Common myeloid progenitor, CD34-positive (primary cell): ENCODE results near the gene BRICD5.

Experiments used
- CTCF ChIA-PET: fragments of 350-600 bp; sonication (Branson Sonifier 250); formaldehyde crosslinking; loops from one replicate; lab custom pipeline; 2021; ENCODE audit warnings: antibody characterized with exemption; lab: Charles Lee
- POLR2A ChIA-PET: fragments of 350-600 bp; sonication (Branson Sonifier 250); formaldehyde crosslinking; loops from one replicate; lab custom pipeline; 2021; ENCODE audit warnings: antibody characterized with exemption; lab: Charles Lee
- DNase-seq, 3 donors: peaks; one replicate each; pipeline versions ENCODE4 v3.0.0 to v3.0.0-alpha.2; 2013
- H3K27ac ChIP-seq, 2 experiments: 1 replicate in 1 of 2; 2 replicates in 1 of 2; pipeline ENCODE4 v1.7.0; 2013; ENCODE audit warnings: inconsistent platforms in 2 of 2, low read length in 2 of 2, mild to moderate bottlenecking in 2 of 2, low read depth in 1 of 2, moderate library complexity in 1 of 2; ENCODE audit not compliant: severe bottlenecking in 2 of 2, insufficient read depth in 1 of 2, poor library complexity in 1 of 2
- H3K27me3 ChIP-seq, 5 experiments: replicated peaks in 2 of 5; 1 replicate in 3 of 5; 2 replicates in 2 of 5; pipeline versions ENCODE4 v1.6.1 to v1.7.0; 2013; ENCODE audit warnings: low read length in 4 of 5, mild to moderate bottlenecking in 2 of 5, moderate library complexity in 2 of 5, inconsistent platforms in 1 of 5; ENCODE audit not compliant: insufficient read depth in 5 of 5, control insufficient read depth in 4 of 5
- H3K36me3 ChIP-seq, 4 experiments: 1 replicate in 2 of 4; 2 replicates in 2 of 4; pipeline versions ENCODE4 v1.6.1 to v1.7.0; 2013; ENCODE audit warnings: low read length in 3 of 4, control low read depth in 1 of 4, mild to moderate bottlenecking in 1 of 4; ENCODE audit not compliant: control insufficient read depth in 4 of 4, insufficient read depth in 4 of 4
- H3K4me1 ChIP-seq, 4 experiments: 1 replicate in 3 of 4; 2 replicates in 1 of 4; pipeline versions ENCODE4 v1.6.1 to v1.7.1; 2013; ENCODE audit warnings: low read length in 3 of 4, mild to moderate bottlenecking in 3 of 4, control low read depth in 1 of 4, inconsistent platforms in 1 of 4, moderate library complexity in 1 of 4; ENCODE audit not compliant: control insufficient read depth in 4 of 4, insufficient read depth in 4 of 4; ENCODE audit errors: control extremely low read depth in 1 of 4
- H3K4me3 ChIP-seq, 7 experiments: 1 replicate in 4 of 7; 2 replicates in 3 of 7; pipeline versions ENCODE4 v1.5.1 to v1.7.0; 2013; ENCODE audit warnings: mild to moderate bottlenecking in 7 of 7, low read length in 6 of 7, moderate library complexity in 6 of 7, inconsistent platforms in 2 of 7, low read depth in 2 of 7, control low read depth in 1 of 7; ENCODE audit not compliant: insufficient read depth in 4 of 7, control insufficient read depth in 1 of 7; ENCODE audit errors: extremely low read depth in 1 of 7
- H3K9me3 ChIP-seq, 5 experiments: 1 replicate in 4 of 5; 2 replicates in 1 of 5; pipeline versions ENCODE4 v1.6.1 to v1.7.1; 2013; ENCODE audit warnings: low read length in 4 of 5, mild to moderate bottlenecking in 2 of 5, inconsistent platforms in 1 of 5, low read depth in 1 of 5, moderate library complexity in 1 of 5; ENCODE audit not compliant: control insufficient read depth in 4 of 5, insufficient read depth in 2 of 5; ENCODE audit errors: control extremely low read depth in 1 of 5
- WGBS: methylation state at CpG from one replicate; pipeline ENCODE4 v1.1.5; 2013; ENCODE audit not compliant: insufficient coverage; 5-methylcytosine and 5-hydroxymethylcytosine counted together

The BRICD5 gene

GRCh38 chr16:2233872-2234812 is 23.5 kb upstream of the BRICD5 start:
- no peak overlapping the region for H3K4me3 ChIP-seq
- no peak overlapping the region for H3K27ac ChIP-seq
- ChIA-PET POLR2A (no interaction called here), CTCF (no interaction called here)
- peaks cover 0 to 43% (median 12%) of the 10 kb centered on the region in 5 experiments for H3K27me3 ChIP-seq
- WGBS, result 98% methylated on average over 42 of the region's 51 CpGs
- no peaks in the 10 kb centered on the region for H3K9me3 ChIP-seq
- DNase-seq, result peak in 1 of 3 donors; percentile 22
- peaks cover 0 to 18% (median 8%) of the 10 kb centered on the region in 4 experiments for H3K4me1 ChIP-seq
- peaks cover 9 to 67% (median 42%) of the 10 kb centered on the region in 4 experiments for H3K36me3 ChIP-seq

- DNase-seq, result no peak
- H3K27me3 ChIP-seq, result peaks cover 0 to 37% (median 10%) of the 10 kb centered on the region in 5 experiments
- no peak overlapping the region for H3K27ac ChIP-seq
- H3K9me3 ChIP-seq, result no peaks in the 10 kb centered on the region
- ChIA-PET CTCF (no interaction called here), POLR2A (no interaction called here)
- H3K4me1 ChIP-seq, result peaks cover 0 to 18% (median 8%) of the 10 kb centered on the region in 4 experiments
- peaks cover 9 to 76% (median 48%) of the 10 kb centered on the region in 4 experiments for H3K36me3 ChIP-seq
- H3K4me3 ChIP-seq, result no peak overlapping the region
- 97% methylated on average over 20 of the region's 28 CpGs for whole genome bisulfite sequencing
Measured at GRCh38 chr16:2233046-2233775, 22.5 kb upstream of the BRICD5 start.

- POLR2A ChIA-PET, result no interaction called here
- H3K36me3 ChIP-seq, result peaks cover 9 to 80% (median 50%) of the 10 kb centered on the region in 4 experiments
- H3K4me1 ChIP-seq, result peaks cover 0 to 12% (median 5%) of the 10 kb centered on the region in 4 experiments
- H3K27me3 ChIP-seq, result peaks cover 0 to 28% (median 10%) of the 10 kb centered on the region in 5 experiments
- no peak overlapping the region for H3K4me3 ChIP-seq
- WGBS, result 96% methylated on average over 37 of the region's 41 CpGs
- no peak overlapping the region for H3K27ac ChIP-seq
- no peaks in the 10 kb centered on the region for H3K9me3 ChIP-seq
- no peak for DNase-seq
- CTCF ChIA-PET, result interaction anchor here (0.9 kb wide), 1 partner anchor 11 kb away, joined by 3 read pairs; no protein-coding TSS in a partner anchor
Measured at GRCh38 chr16:2232094-2232990, 21.7 kb upstream of the BRICD5 start.

- Histone ChIP-seq H3K36me3 (peaks cover 9 to 87% (median 54%) of the 10 kb centered on the region in 4 experiments), H3K4me3 (no peak overlapping the region), H3K27me3 (peaks cover 0 to 17% (median 5%) of the 10 kb centered on the region in 5 experiments), H3K27ac (no peak overlapping the region), H3K4me1 (peaks cover 0 to 2% (median 1%) of the 10 kb centered on the region in 4 experiments), H3K9me3 (no peaks in the 10 kb centered on the region)
- ChIA-PET CTCF (interaction anchor here (0.6 to 1.5 kb wide), 2 partner anchors 22 to 37 kb away, joined by 3 read pairs; no protein-coding TSS in a partner anchor), POLR2A (no interaction called here)
- 97% methylated on average over 29 of the region's 29 CpGs for WGBS
- no peak for DNase-seq
Measured at GRCh38 chr16:2231016-2231931, 20.6 kb upstream of the BRICD5 start.

GRCh38 chr16:2230376-2230775 is 19.7 kb upstream of the BRICD5 start:
- peaks cover 9 to 87% (median 51%) of the 10 kb centered on the region in 4 experiments for H3K36me3 ChIP-seq
- H3K4me1 ChIP-seq, result peaks cover 0 to 6% (median 0%) of the 10 kb centered on the region in 4 experiments
- ChIA-PET POLR2A (no interaction called here), CTCF (interaction anchor here (1.5 to 1.7 kb wide), 2 partner anchors 21 to 36 kb away, joined by 3 read pairs; partner anchors contain the start of gene ECI1)
- H3K4me3 ChIP-seq, result no peak overlapping the region
- H3K27ac ChIP-seq, result no peak overlapping the region
- H3K27me3 ChIP-seq, result peaks cover 0 to 9% (median 0%) of the 10 kb centered on the region in 5 experiments
- no peaks in the 10 kb centered on the region for H3K9me3 ChIP-seq
- WGBS, result 94% methylated on average over 9 of the region's 13 CpGs
- no peak for DNase-seq
